H9 (cell line): ENCODE data around the gene TRPC4AP. TPM values are rescaled to one million over a fixed set of nuclear protein-coding genes. Genes with fewer than 3 reads are reported as not detected.

Source experiments
- DNase-seq: peaks from one replicate; pipeline ENCODE4 v3.0.0-alpha.2; 2017
- H2AFZ ChIP-seq: one replicate; pipeline ENCODE4 v1.6.1; 2013; ENCODE audit warnings: mild to moderate bottlenecking, low read length, control low read depth, moderate library complexity
- H2AK5ac ChIP-seq: 2 replicates; pipeline ENCODE4 v1.6.1; 2013; ENCODE audit warnings: low read length, control low read depth, mixed read lengths; ENCODE audit not compliant: insufficient read length
- H2BK120ac ChIP-seq: one replicate; pipeline ENCODE4 v1.6.1; 2013; ENCODE audit warnings: low read depth, mild to moderate bottlenecking, low read length, control low read depth, inconsistent platforms; ENCODE audit not compliant: poor library complexity, severe bottlenecking
- H2BK12ac ChIP-seq: 2 replicates; pipeline ENCODE4 v1.6.1; 2013; ENCODE audit warnings: low read length, control low read depth, mixed read lengths, low read depth; ENCODE audit not compliant: insufficient read length
- H2BK15ac ChIP-seq: 2 replicates; pipeline ENCODE4 v1.6.1; 2013; ENCODE audit warnings: low read depth, low read length, control low read depth
- H2BK20ac ChIP-seq: one replicate; pipeline ENCODE4 v1.6.1; 2013; ENCODE audit warnings: low read depth, mild to moderate bottlenecking, low read length, control low read depth, inconsistent platforms; ENCODE audit not compliant: poor library complexity, severe bottlenecking
- H2BK5ac ChIP-seq: 2 replicates; pipeline ENCODE4 v1.6.1; 2013; ENCODE audit warnings: low read length, control low read depth, mixed read lengths; ENCODE audit not compliant: insufficient read length
- H3K14ac ChIP-seq: 2 replicates; pipeline ENCODE4 v1.6.1; 2013; ENCODE audit warnings: low read length, control low read depth; ENCODE audit not compliant: insufficient read depth
- H3K18ac ChIP-seq: 2 replicates; pipeline ENCODE4 v1.6.1; 2013; ENCODE audit warnings: low read depth, mild to moderate bottlenecking, mixed read lengths, low read length, control low read depth; ENCODE audit not compliant: insufficient read length
- H3K23ac ChIP-seq: 2 replicates; pipeline ENCODE4 v1.6.1; 2013; ENCODE audit warnings: low read length, control low read depth, mixed read lengths, low read depth; ENCODE audit not compliant: insufficient read length
- H3K23me2 ChIP-seq: 2 replicates; pipeline ENCODE4 v1.6.1; 2013; ENCODE audit warnings: low read depth, mild to moderate bottlenecking, mixed read lengths, low read length, control low read depth; ENCODE audit not compliant: insufficient read length, poor library complexity, severe bottlenecking
- H3K27ac ChIP-seq: 2 replicates; pipeline ENCODE4 v1.5.1; 2013; ENCODE audit warnings: low read length, control low read depth, mixed read lengths, low read depth; ENCODE audit not compliant: insufficient read length
- H3K27me3 ChIP-seq: 2 replicates; pipeline ENCODE4 v1.6.1; 2013; ENCODE audit warnings: low read length, control low read depth, inconsistent platforms; ENCODE audit not compliant: insufficient read depth
- H3K4ac ChIP-seq: 2 replicates; pipeline ENCODE4 v1.6.1; 2013; ENCODE audit warnings: low read depth, mild to moderate bottlenecking, control low read depth, inconsistent platforms, low read length, moderate library complexity
- H3K4me1 ChIP-seq: 2 replicates; pipeline ENCODE4 v1.6.1; 2013; ENCODE audit warnings: low read length, control low read depth, inconsistent platforms; ENCODE audit not compliant: insufficient read depth
- H3K4me2 ChIP-seq: 2 replicates; pipeline ENCODE4 v1.6.1; 2013; ENCODE audit warnings: low read length, control low read depth, mixed read lengths; ENCODE audit not compliant: insufficient read length, insufficient read depth
- H3K56ac ChIP-seq: 2 replicates; pipeline ENCODE4 v1.6.1; 2013; ENCODE audit warnings: low read depth, mild to moderate bottlenecking, mixed read lengths, low read length, control low read depth; ENCODE audit not compliant: insufficient read length
- H3K79me1 ChIP-seq: 2 replicates; pipeline ENCODE4 v1.6.1; 2013; ENCODE audit warnings: low read depth, mild to moderate bottlenecking, moderate library complexity, low read length, control low read depth, inconsistent platforms; ENCODE audit not compliant: insufficient read depth, poor library complexity, severe bottlenecking
- H3K79me2 ChIP-seq: 2 replicates; pipeline ENCODE4 v1.6.1; 2013; ENCODE audit warnings: low read length, control low read depth, inconsistent platforms; ENCODE audit not compliant: insufficient read depth
- H3K9ac ChIP-seq: 2 replicates; pipeline ENCODE4 v1.6.1; 2013; ENCODE audit warnings: low read length, control low read depth, mixed read lengths; ENCODE audit not compliant: insufficient read length; ENCODE audit errors: extremely low read depth
- H3K9me3 ChIP-seq: one replicate; pipeline ENCODE4 v1.6.1; 2013; ENCODE audit warnings: low read depth, low read length, inconsistent platforms; ENCODE audit not compliant: control insufficient read depth
- H3T11ph ChIP-seq: one replicate; pipeline ENCODE4 v1.6.1; 2013; ENCODE audit warnings: mild to moderate bottlenecking, low read length, control low read depth, inconsistent platforms
- H4K20me1 ChIP-seq: one replicate; pipeline ENCODE4 v1.6.1; 2013; ENCODE audit not compliant: control insufficient read depth, insufficient read length, insufficient read depth
- H4K5ac ChIP-seq: 2 replicates; pipeline ENCODE4 v1.6.1; 2013; ENCODE audit warnings: low read depth, mild to moderate bottlenecking, mixed read lengths, low read length, control low read depth; ENCODE audit not compliant: insufficient read length
- H4K8ac ChIP-seq: replicated peaks from 2 replicates; pipeline ENCODE4 v1.6.1; 2013; ENCODE audit warnings: low read length, control low read depth, mixed read lengths, low read depth; ENCODE audit not compliant: insufficient read length
- H4K91ac ChIP-seq: 2 replicates; pipeline ENCODE4 v1.6.1; 2013; ENCODE audit warnings: low read depth, mild to moderate bottlenecking, moderate library complexity, mixed read lengths, low read length, control low read depth; ENCODE audit not compliant: insufficient read length
- H3K27ac Mint-ChIP-seq, 3 experiments: 2 replicates in 2 of 3; 3 replicates in 1 of 3; pipeline ENCODE4 v1.8.0; 2020 to 2021; ENCODE audit warnings: mixed read lengths in 3 of 3, mild to moderate bottlenecking in 1 of 3, moderate library complexity in 1 of 3
- H3K27me3 Mint-ChIP-seq: 2 replicates; pipeline ENCODE4 v1.8.0; 2021; ENCODE audit warnings: low read depth, mild to moderate bottlenecking, moderate library complexity, mixed read lengths
- H3K36me3 Mint-ChIP-seq, 3 experiments: 2 replicates in 2 of 3; 3 replicates in 1 of 3; pipeline ENCODE4 v1.8.0; 2020 to 2021; ENCODE audit warnings: low read depth in 3 of 3, mixed read lengths in 3 of 3; ENCODE audit not compliant: insufficient read depth in 1 of 3
- H3K4me1 Mint-ChIP-seq, 2 experiments: 2 replicates each; pipeline ENCODE4 v1.8.0; 2020; ENCODE audit warnings: mixed read lengths in 2 of 2
- H3K4me3 Mint-ChIP-seq, 2 experiments: 2 replicates in 1 of 2; 3 replicates in 1 of 2; pipeline ENCODE4 v1.8.0; 2020 to 2021; ENCODE audit warnings: mild to moderate bottlenecking in 2 of 2, mixed read lengths in 2 of 2, moderate library complexity in 1 of 2
- H3K9me3 Mint-ChIP-seq, 2 experiments: 2 replicates in 1 of 2; 3 replicates in 1 of 2; pipeline ENCODE4 v1.8.0; 2020; ENCODE audit warnings: mild to moderate bottlenecking in 2 of 2, mixed read lengths in 2 of 2, moderate library complexity in 1 of 2
- CTCF ChIP-seq: fragments of 200-600 bp; sonication (generic); conservative IDR thresholded peaks from 3 replicates; pipeline ENCODE4 v1.8.0; 2021; ENCODE audit warnings: antibody characterized with exemption, mild to moderate bottlenecking
- WGBS: extraction: QIAGEN DNeasy Blood & Tissue Kit; methylation state at CpG from one replicate; pipeline ENCODE4 v1.1.7; 2013; ENCODE audit warnings: missing lambda C conversion rate, low lambda C conversion rate, mixed read lengths; ENCODE audit not compliant: insufficient read length; ENCODE audit errors: extremely low coverage; 5-methylcytosine and 5-hydroxymethylcytosine counted together
- total RNA-seq: library from RNA; stranded (reverse); gene quantifications from 2 replicates; pipeline ENCODE4 v1.2.1, GENCODE V29; 2021

The TRPC4AP gene
- total RNA-seq, 1 experiment from 2014 or later, result 93.9 TPM

GRCh38 chr20:34956041-34956458, 136.6 kb downstream of the TRPC4AP start:
- Histone ChIP-seq H2BK15ac (no peak overlapping the region), H3K9ac (no peak overlapping the region), H4K91ac (no peak overlapping the region), H4K20me1 (no peaks in the 10 kb centered on the region), H3K56ac (no peak overlapping the region), H3K9me3 (no peaks in the 10 kb centered on the region), H2BK20ac (no peak overlapping the region), H3K4me1 (no peaks in the 10 kb centered on the region), H3K23me2 (peaks cover 5% of the 10 kb centered on the region), H4K5ac (no peak overlapping the region), H2BK12ac (no peak overlapping the region), H3K27ac (no peak overlapping the region), H3T11ph (no peak overlapping the region), H3K79me1 (no peaks in the 10 kb centered on the region), H3K4ac (no peak overlapping the region), H2BK5ac (no peak overlapping the region), H2AFZ (no peak overlapping the region), H3K27me3 (no peaks in the 10 kb centered on the region), H3K14ac (peak overlapping the region; percentile 41; the same call in 1 of the 2 replicates), H3K18ac (peak overlapping the region; percentile 14), H3K79me2 (no peaks in the 10 kb centered on the region), H2AK5ac (no peak overlapping the region), H3K23ac (no peak overlapping the region), H3K4me2 (peak overlapping the region; percentile 5), H4K8ac (no peak overlapping the region), H2BK120ac (no peak overlapping the region)
- Mint-ChIP-seq H3K4me1 (peaks cover 46 to 51% of the 10 kb centered on the region in 2 experiments), H3K9me3 (no peaks in the 10 kb centered on the region; a peak in 1 of 5 replicates), H3K36me3 (0 out of 7 replicates have a peak, but pooled peaks cover 0 to 1% (median 0%) of the 10 kb centered on the region in 3 experiments), H3K4me3 (peak overlapping the region; percentile 94 to 98), H3K27ac (peak overlapping the region; percentile 57 to 97 (median 95); a peak in 6 of 7 replicates), H3K27me3 (no peaks in the 10 kb centered on the region; the same call in none of the 2 replicates)
- no CpG with 5 or more reads among the region's 6 CpGs for WGBS
- no peak for DNase-seq
- TF ChIP-seq CTCF, result no peak; the same call in 2 of the 3 replicates
